CD14-positive monocyte (primary cell): Measurements from ENCODE around the gene RWDD4. TPM values are rescaled to one million over a fixed set of nuclear protein-coding genes. Genes with fewer than 3 reads are reported as not detected.
A peak's percentile ranks its signal among the peaks of the same experiment; 100 is the strongest.

Source experiments
- DNase-seq, 3 donors: peaks; one replicate each; pipeline ENCODE4 v3.0.0-alpha.2; 2011 to 2022
- H2AFZ ChIP-seq: 2 replicates; pipeline ENCODE4 v1.6.0; 2012; ENCODE audit warnings: mild to moderate bottlenecking, low read depth, low read length, inconsistent platforms; ENCODE audit not compliant: insufficient read depth, poor library complexity, severe bottlenecking
- H3K27ac ChIP-seq, 2 donors: 1 replicate in 1 of 2; 2 replicates in 1 of 2; pipeline ENCODE4 v1.5.1; 2012 to 2013; ENCODE audit warnings: low read length in 2 of 2, control low read depth in 1 of 2, inconsistent platforms in 1 of 2, low read depth in 1 of 2, mild to moderate bottlenecking in 1 of 2
- H3K27me3 ChIP-seq, 2 donors: one replicate each; pipeline versions ENCODE4 v1.6.0 to v1.6.1; 2011 to 2013; ENCODE audit warnings: low read length in 2 of 2; ENCODE audit not compliant: control insufficient read depth in 2 of 2, insufficient read depth in 2 of 2
- H3K36me3 ChIP-seq, 2 donors: replicated peaks in 1 of 2; 1 replicate in 1 of 2; 2 replicates in 1 of 2; pipeline versions ENCODE4 v1.5.1 to v1.6.1; 2012 to 2013; ENCODE audit warnings: low read length in 2 of 2, control low read depth in 1 of 2, inconsistent platforms in 1 of 2, mild to moderate bottlenecking in 1 of 2; ENCODE audit not compliant: insufficient read depth in 2 of 2, control insufficient read depth in 1 of 2
- H3K4me1 ChIP-seq, 2 donors: 1 replicate in 1 of 2; 2 replicates in 1 of 2; pipeline versions ENCODE4 v1.5.1 to v1.6.1; 2012 to 2013; ENCODE audit warnings: low read length in 2 of 2, control low read depth in 1 of 2, inconsistent platforms in 1 of 2, mild to moderate bottlenecking in 1 of 2, moderate library complexity in 1 of 2; ENCODE audit not compliant: insufficient read depth in 2 of 2, control insufficient read depth in 1 of 2
- H3K4me2 ChIP-seq: replicated peaks from 2 replicates; pipeline ENCODE3; 2012; ENCODE audit warnings: low read length, moderate library complexity, mild to moderate bottlenecking; ENCODE audit not compliant: poor library complexity, severe bottlenecking; ENCODE audit errors: extremely low read depth
- H3K4me3 ChIP-seq, 3 experiments: fragments of 200-600 bp in 1 of 3; sonication (generic) in 1 of 3; replicated peaks in 1 of 3; 1 replicate in 2 of 3; 2 replicates in 1 of 3; pipeline ENCODE4 v1.5.1; 2011 to 2013; ENCODE audit warnings: low read length in 3 of 3, mild to moderate bottlenecking in 3 of 3, control low read depth in 2 of 3, low read depth in 2 of 3, inconsistent platforms in 1 of 3, moderate library complexity in 1 of 3
- H3K79me2 ChIP-seq: 2 replicates; pipeline ENCODE4 v1.6.0; 2012; ENCODE audit warnings: mild to moderate bottlenecking, control low read depth, inconsistent platforms, low read length, moderate library complexity; ENCODE audit not compliant: insufficient read depth
- H3K9ac ChIP-seq: 2 replicates; pipeline ENCODE4 v1.6.0; 2017; ENCODE audit warnings: low read length, mild to moderate bottlenecking; ENCODE audit not compliant: insufficient read depth, poor library complexity, severe bottlenecking
- H3K9me3 ChIP-seq, 2 donors: replicated peaks in 1 of 2; 1 replicate in 1 of 2; 2 replicates in 1 of 2; pipeline versions ENCODE4 v1.5.1 to v1.6.1; 2012 to 2013; ENCODE audit warnings: low read length in 2 of 2, control low read depth in 1 of 2; ENCODE audit not compliant: control insufficient read depth in 1 of 2, insufficient read depth in 1 of 2
- H4K20me1 ChIP-seq: 2 replicates; pipeline ENCODE4 v1.6.0; 2012; ENCODE audit warnings: mild to moderate bottlenecking, low read length, control low read depth, moderate library complexity; ENCODE audit not compliant: insufficient read depth
- H3K27ac Mint-ChIP-seq, 7 donors: one replicate each; pipeline ENCODE4 v1.8.0; 2020; ENCODE audit warnings: mild to moderate bottlenecking in 7 of 7, mixed read lengths in 7 of 7, moderate library complexity in 6 of 7, inconsistent platforms in 2 of 7
- H3K27me3 Mint-ChIP-seq, 3 donors: one replicate each; pipeline ENCODE4 v1.8.0; 2021 to 2022; ENCODE audit warnings: low read depth in 3 of 3, mild to moderate bottlenecking in 3 of 3, mixed read lengths in 3 of 3, moderate library complexity in 3 of 3, inconsistent platforms in 1 of 3
- H3K36me3 Mint-ChIP-seq, 2 donors: one replicate each; pipeline ENCODE4 v1.8.0; 2020; ENCODE audit warnings: mixed read lengths in 2 of 2, inconsistent platforms in 1 of 2, mild to moderate bottlenecking in 1 of 2
- H3K4me1 Mint-ChIP-seq: one replicate; pipeline ENCODE4 v1.8.0; 2020; ENCODE audit warnings: mild to moderate bottlenecking, mixed read lengths
- H3K4me3 Mint-ChIP-seq, 2 donors: one replicate each; pipeline ENCODE4 v1.8.0; 2020; ENCODE audit warnings: mild to moderate bottlenecking in 2 of 2, mixed read lengths in 2 of 2, moderate library complexity in 1 of 2
- H3K9me3 Mint-ChIP-seq, 7 donors: one replicate each; pipeline ENCODE4 v1.8.0; 2020 to 2022; ENCODE audit warnings: mixed read lengths in 7 of 7, mild to moderate bottlenecking in 6 of 7, moderate library complexity in 6 of 7, inconsistent platforms in 2 of 7
- WGBS: methylation state at CpG from one replicate; pipeline ENCODE4 v1.1.5; 2013; ENCODE audit warnings: missing lambda C conversion rate; ENCODE audit not compliant: insufficient coverage; 5-methylcytosine and 5-hydroxymethylcytosine counted together
- intact Hi-C, 2 donors: fragments of 100-400 bp; cut with micrococcal nuclease; formaldehyde crosslinking; loops; one replicate each; pipeline versions ENCODE4 v1.15.0 to v1.15.1; 2023
- polyA plus RNA-seq, 3 donors: library from polyadenylated mRNA; depleted of rRNA in 1 of 3; unstranded in 2 of 3; stranded (reverse) in 1 of 3; fragments of 300-500 nt in 2 of 3; fragments of >200 nt in 1 of 3; fragmentation: Illumina TruSeq in 2 of 3; gene quantifications; 1 replicate in 2 of 3; 2 replicates in 1 of 3; pipeline ENCODE4 v1.2.3, GENCODE V29; 2012 to 2021
- TF ChIP-seq, protein P1 (sequence below): fragments of 200-600 bp; IDR thresholded peaks from one replicate; pipeline ENCODE4 v1.8.0; 2022; ENCODE audit warnings: antibody characterized with exemption, mild to moderate bottlenecking

RWDD4 gene
- polyA plus RNA-seq, 3 donors, result 4.4 to 21.2 (median 16.5) TPM

DNA sequence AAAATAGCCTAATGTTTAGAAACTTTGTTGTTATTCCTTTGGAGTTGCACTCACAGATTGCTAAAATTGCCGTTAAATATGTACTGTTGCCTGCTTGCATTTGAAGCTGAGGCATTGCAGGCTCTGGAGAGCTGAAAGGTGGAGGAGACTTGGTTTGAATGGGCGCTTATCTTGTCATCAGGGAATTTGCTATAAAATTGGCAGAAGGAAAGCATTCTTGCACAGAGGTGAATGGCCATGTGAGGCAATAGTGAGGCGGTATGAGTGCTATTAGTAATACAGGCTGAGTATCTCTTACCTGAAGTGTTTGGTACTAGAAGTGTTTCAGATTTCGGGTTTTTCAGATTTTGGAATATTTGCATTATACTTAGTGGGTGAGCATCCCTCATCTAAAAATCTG, 41.4 kb upstream of the RWDD4 start:
- Mint-ChIP-seq H3K4me1 (no peaks in the 10 kb centered on the region), H3K27me3 (no peaks in the 10 kb centered on the region), H3K27ac (peak overlapping the region in 1 of 7 donors; percentile 5), H3K4me3 (no peak overlapping the region), H3K36me3 (peaks cover 86 to 97% of the 10 kb centered on the region in 2 donors), H3K9me3 (peaks cover 0 to 1% (median 0%) of the 10 kb centered on the region in 7 donors)
- intact Hi-C loops, result no loop called here
- TF ChIP-seq, protein P1, sequence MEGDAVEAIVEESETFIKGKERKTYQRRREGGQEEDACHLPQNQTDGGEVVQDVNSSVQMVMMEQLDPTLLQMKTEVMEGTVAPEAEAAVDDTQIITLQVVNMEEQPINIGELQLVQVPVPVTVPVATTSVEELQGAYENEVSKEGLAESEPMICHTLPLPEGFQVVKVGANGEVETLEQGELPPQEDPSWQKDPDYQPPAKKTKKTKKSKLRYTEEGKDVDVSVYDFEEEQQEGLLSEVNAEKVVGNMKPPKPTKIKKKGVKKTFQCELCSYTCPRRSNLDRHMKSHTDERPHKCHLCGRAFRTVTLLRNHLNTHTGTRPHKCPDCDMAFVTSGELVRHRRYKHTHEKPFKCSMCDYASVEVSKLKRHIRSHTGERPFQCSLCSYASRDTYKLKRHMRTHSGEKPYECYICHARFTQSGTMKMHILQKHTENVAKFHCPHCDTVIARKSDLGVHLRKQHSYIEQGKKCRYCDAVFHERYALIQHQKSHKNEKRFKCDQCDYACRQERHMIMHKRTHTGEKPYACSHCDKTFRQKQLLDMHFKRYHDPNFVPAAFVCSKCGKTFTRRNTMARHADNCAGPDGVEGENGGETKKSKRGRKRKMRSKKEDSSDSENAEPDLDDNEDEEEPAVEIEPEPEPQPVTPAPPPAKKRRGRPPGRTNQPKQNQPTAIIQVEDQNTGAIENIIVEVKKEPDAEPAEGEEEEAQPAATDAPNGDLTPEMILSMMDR, result no peak
- H3K27me3 ChIP-seq, result no peaks in the 10 kb centered on the region
- H3K27ac ChIP-seq, result no peak overlapping the region
- no peaks in the 10 kb centered on the region for H3K9me3 ChIP-seq
- H4K20me1 ChIP-seq, result peaks cover 8% of the 10 kb centered on the region
- H3K4me3 ChIP-seq, result no peak overlapping the region
- DNase-seq, result no peak
- WGBS, result 100% methylated on average over 3 of the region's 4 CpGs
- no peak overlapping the region for H3K4me2 ChIP-seq
- no peak overlapping the region for H3K9ac ChIP-seq
- H3K79me2 ChIP-seq, result no peaks in the 10 kb centered on the region
- no peaks in the 10 kb centered on the region for H3K4me1 ChIP-seq
- peaks cover 92 to 96% of the 10 kb centered on the region in 2 donors for H3K36me3 ChIP-seq
- H2AFZ ChIP-seq, result no peak overlapping the region

DNA sequence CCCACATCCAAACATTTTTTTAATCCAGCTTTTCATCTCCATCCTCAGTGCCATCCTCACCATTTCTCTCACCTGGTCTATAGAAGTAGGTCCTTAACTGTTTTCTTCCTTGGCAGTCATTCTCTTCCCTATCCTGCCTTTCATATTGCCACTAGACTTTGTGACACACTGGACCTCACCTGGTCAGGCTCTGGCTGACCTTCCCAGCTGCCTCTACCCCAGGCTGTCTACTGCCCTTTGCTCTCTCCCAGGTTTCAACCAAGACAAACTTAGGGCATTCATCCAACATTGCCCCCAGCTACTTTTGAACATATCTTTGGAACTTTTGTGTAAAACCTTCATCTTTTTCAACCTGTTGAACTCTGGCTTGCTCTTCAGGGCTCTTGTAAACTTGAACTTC, 39.9 kb upstream of the RWDD4 start:
- Histone ChIP-seq H3K36me3 (peaks cover 99 to 100% of the 10 kb centered on the region in 2 donors), H3K4me3 (no peak overlapping the region), H3K27ac (no peak overlapping the region), H3K79me2 (no peaks in the 10 kb centered on the region), H4K20me1 (peaks cover 8% of the 10 kb centered on the region), H3K9ac (no peak overlapping the region), H2AFZ (no peak overlapping the region), H3K9me3 (no peaks in the 10 kb centered on the region), H3K27me3 (no peaks in the 10 kb centered on the region), H3K4me2 (no peak overlapping the region), H3K4me1 (no peaks in the 10 kb centered on the region)
- Mint-ChIP-seq H3K9me3 (peaks cover 0 to 1% (median 0%) of the 10 kb centered on the region in 7 donors), H3K27ac (peak overlapping the region in 1 of 7 donors; percentile 17), H3K27me3 (no peaks in the 10 kb centered on the region), H3K4me3 (no peak overlapping the region), H3K36me3 (peaks cover 83 to 92% of the 10 kb centered on the region in 2 donors), H3K4me1 (no peaks in the 10 kb centered on the region)
- DNase-seq, result no peak
- TF ChIP-seq, protein P1, result no peak
- intact Hi-C loops, result loop anchor here in 1 of 2 donors (10.0 kb wide), 1 partner anchor 54 kb away; no protein-coding TSS in a partner anchor
